HG03565 (cell line): ENCODE results near the gene CEP120.
"Not testable (repeated sequence)": the region's sequence is repeated elsewhere in the genome, so short reads cannot be mapped to it uniquely, and the experiment has no call there.

ENCODE experiments used
- ATAC-seq: cut with Tn5 transposase; IDR thresholded peaks from one replicate; pipeline ENCODE4 v1.9.1; 2021; ENCODE audit warnings: mild to moderate bottlenecking, moderate library complexity; ENCODE audit not compliant: unreplicated experiment

CEP120 gene

DNA sequence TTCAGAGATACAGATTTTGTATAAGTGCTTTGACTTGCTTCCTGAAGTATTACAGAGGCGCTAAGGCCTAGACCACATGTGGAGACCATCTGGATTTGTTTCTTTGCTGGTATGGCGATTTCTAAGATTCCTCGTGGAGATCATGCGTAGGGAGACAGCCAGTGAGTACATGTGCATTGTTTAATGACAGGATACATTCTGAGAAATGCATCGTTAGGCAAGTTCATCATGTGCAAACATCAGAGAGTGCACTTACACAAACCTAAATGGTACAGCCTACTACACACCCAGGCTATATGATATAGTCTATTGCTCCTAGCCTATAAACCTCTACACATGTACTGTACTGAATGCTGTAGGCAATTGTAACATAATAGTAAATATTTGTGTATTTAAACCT is 16.5 kb upstream of the CEP120 start:
- no peak for ATAC-seq

DNA sequence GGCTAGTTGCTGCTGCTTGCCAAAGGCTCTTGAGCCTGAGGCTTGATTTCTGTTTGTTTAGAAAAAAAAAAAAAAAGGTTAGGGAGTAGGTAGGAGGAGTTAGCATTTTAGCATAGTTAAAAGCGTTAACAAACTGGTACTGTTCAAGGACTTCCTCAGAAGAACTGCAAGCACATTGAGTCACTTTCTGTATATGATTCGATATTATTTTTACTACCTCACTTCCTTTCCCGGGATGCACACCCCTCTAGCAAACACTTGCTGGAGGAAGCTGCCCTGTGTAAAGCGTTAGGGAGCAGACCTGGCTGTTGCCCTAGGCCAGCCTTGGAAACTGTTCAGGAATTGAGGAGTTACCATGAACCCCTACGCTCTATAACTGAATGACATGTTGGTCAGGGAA is 15.7 kb upstream of the CEP120 start:
- ATAC-seq, result peak; percentile 60

GRCh38 chr5:123438244-123438643 is 15.0 kb upstream of the CEP120 start:
- ATAC-seq, result peak; percentile 57

DNA sequence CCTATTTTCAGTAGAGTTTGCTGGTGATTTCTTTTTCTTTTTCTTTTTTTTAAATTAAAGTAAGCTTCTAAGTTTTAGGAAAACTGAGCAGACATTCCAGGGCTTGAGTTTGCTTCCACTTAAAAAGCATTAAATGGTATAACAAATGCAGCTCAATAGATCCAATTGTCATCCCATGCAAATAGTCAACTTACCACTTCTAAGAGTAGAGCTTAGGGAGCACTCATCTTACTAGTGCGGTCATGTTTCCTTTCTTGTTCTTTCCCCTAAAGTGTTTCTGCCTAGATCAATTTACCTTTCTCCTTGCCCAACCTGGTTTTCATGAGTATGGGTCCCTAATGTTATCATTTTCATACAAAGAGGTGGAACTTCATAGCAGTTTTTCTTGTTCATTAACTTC is 13.0 kb upstream of the CEP120 start:
- no peak for ATAC-seq

- ATAC-seq, result no peak
These were observed 11.6 kb upstream of the CEP120 start for GRCh38 chr5:123434796-123435195.

DNA sequence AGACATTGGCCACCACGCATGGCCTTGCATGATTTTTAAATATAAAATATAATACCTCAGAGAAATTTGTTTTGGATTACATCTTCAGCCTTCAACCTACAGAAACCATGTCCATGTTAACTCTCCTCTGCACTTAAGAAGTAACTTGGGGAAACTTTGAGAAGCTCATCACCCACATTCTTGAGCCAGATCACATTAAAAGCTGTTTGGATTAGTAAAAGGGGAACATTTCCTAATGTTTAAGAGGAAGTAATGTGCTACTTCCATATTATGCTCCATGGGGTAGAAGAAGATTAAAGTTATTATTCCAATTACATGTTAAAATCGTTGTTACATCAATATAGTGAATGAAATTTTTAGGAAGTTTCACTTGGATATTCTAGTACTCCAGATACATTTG is 10.4 kb upstream of the CEP120 start:
- no peak for ATAC-seq

GRCh38 chr5:123430441-123430840 is 7.2 kb upstream of the CEP120 start:
- ATAC-seq, result not testable (repeated sequence)

DNA sequence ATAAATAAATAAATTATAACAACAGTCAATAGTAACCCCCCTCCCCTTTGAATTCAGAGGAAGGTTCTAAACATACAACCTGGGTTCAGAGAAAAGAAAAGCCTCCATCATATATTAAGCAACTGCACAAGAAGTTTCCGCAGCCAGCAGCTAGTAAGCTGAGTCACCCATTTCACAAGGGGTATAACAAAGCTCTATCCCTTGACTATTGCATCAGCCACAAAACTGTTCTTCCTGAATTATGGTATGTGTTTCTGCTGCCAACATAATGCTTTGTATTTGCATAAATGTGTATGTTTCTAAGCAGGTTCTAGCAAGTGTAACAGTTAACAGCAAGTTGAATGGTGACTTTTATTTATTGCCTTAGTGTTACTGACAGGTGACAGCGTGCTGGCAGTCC is 6.8 kb upstream of the CEP120 start:
- ATAC-seq, result no peak

DNA sequence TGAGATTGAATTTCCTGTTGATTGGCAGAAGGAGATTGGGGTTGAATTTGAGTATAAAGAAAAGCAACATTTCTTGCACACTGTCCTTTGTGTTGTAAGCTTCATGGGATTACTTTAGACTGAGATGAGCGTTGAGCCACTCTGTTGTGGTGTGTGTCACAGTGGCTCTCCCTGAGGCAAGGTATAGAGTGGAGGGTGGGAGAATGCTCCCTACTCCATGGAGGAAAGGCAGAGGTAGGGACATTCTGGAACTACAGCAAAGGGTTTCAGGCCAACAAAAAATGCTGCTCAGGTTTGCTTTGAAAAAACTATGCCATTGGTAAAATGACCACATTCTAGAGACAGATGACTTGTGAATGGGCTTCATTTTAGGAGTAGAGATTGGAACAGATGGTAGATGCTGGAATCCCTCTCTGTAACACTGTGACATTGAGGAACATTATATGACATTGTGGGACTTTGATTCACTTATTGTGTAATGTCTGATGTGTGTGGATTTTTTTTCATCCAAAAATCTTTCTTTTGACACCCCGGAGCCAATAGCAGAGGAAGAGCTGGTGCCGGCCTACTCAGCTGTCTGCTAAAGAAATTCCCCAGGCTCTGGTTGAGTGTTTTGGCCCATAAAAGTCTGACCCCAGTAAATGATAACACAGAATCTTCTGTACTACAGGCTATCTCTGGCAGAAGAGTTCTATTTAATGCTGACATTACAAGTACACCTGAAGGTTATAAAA is 6.2 kb upstream of the CEP120 start:
- ATAC-seq, result no peak

- ATAC-seq, result no peak
These were observed 5.5 kb upstream of the CEP120 start for GRCh38 chr5:123428521-123429220.

DNA sequence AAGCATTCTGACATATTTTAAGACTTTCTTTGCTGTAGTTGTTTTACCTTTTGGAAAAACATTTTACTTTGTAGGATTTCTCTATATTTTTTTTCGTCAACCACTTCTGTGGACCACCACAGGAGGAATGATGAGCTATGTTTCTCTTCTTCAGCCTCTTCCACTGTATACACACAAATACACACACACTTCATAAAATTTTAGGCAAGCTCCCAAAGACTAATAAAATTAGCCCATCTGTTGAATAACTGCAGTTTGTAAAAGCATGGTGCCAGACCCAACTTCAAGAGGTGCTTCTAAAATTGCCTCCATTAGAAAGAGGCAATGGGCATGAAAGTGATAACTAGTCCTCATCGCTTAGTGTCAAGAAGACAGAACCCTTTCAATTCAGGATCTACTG is 4.1 kb upstream of the CEP120 start:
- ATAC-seq, result no peak

DNA sequence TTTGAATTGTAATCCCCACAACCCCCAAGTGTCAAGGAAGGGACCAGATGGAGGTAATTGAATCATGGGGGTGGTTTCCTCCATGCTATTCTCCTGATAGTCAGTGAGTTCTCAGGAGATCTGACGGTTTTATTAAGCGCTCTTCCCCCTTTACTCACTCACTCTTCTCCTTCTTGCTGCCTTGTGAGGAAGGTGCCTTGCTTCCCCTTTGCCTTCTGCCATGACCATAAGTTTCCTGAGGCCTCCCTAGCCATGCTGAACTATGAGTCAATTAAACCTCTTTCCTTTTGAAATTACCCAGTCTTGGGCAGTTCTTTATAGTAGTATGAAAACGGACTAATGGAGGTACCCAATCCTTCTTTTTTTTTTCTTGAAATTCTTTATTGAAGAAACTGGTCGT is 2.2 kb upstream of the CEP120 start:
- ATAC-seq, result no peak

DNA sequence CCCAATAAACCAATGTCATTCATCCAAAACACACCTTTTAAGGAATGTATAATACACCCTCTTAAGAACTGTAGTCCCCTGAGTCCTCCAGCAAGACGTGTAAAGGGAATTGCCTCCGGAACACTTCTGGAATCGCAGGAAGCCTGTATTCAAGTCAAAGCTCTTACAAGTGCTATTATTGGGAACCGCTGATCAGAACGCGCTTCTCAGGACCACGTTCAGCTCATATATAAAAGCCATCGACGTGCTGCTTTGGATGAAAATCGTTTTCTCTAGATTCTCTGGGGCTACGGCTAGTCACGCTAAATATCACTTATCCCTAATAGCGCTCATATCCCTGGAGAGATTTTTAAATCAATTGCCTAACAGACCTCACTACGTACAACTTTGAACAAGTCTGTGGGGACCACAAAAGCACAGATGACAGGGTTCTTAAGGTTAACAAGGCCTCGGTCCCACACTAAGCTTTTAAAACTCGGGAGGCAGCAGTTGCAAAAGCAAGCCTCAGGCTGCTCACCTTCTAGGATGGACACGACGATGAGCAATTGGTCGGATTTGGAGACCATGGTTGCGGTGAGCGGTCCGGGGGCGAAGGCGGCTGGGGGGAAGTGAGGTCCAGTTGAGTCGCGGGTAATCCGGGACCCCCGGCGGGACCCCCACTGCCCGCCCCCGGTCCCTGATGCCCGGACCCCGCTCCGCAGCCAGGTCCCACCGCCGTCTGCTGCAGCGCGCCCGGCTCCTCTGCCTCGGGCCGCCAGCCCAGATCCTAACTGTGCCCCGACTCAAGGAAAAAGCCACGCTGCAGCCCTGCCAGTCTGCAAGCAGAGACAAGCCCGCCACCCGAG is 548 bp downstream of the CEP120 start:
- no peak for ATAC-seq

DNA sequence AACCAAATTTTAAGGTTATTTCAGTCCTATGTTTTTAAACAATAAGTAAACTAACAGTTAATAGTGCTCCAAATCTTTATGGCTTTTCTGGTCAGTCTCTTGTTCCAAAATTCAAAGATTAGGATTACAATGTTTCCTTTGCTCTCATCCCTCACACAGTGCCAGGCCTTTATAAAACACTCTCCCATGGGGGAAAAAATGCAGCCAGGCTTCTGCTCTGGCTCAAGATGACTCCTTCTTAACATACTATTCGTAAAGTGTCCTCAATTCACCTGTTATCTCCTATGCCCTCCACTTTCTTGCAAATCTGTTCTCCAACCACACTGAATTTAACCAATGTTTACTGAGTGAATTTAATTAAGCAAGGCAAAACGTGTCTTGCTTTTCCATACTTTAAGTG is 1.4 kb downstream of the CEP120 start:
- ATAC-seq, result no peak

GRCh38 chr5:123414974-123415373 is 8.2 kb downstream of the CEP120 start:
- no peak for ATAC-seq

DNA sequence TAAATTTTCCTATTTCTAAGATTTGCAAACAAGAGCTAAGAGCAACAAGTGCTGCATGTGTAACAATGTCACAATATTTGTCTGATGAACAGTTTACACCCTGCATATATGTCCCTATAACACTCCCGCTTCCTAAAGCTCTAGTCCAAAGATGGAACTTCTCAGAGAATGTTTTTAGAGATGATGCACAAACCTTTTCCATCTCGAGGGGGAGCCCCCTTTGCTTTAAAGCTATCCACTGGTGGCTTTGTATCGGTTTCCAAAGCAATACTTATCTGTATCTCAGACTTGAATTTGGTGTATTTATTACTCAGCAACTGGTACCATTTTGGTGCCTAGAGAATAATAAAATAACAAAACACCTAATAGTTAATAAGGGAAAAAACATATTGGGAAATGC is 11.0 kb downstream of the CEP120 start:
- ATAC-seq, result no peak

GRCh38 chr5:123401999-123402398 is 21.2 kb downstream of the CEP120 start:
- ATAC-seq, result not testable (repeated sequence)

GRCh38 chr5:123401320-123401719 is 21.9 kb downstream of the CEP120 start:
- ATAC-seq, result no peak

DNA sequence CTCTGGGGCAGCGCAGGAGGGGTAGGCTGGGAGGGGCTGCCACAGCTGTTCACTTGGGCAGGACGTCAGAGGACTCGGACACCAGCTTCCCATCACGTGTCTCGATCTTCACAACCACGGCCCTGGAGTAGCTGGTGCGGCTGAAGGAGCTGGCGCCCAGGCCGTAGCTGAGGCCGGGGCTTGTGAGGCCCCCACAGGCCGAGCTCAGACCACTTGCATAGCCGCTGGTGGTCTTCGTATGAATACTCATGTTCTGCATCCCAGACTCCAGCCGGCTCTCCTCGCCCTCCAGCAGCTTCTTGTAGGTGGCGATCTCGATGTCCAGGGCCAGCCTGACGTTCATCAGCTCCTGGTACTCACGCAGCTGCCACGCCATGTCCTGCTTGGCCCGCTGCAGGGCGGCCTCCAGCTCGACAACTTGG is 22.3 kb downstream of the CEP120 start:
- not testable (repeated sequence) for ATAC-seq

- ATAC-seq, result no peak
These were observed 25.0 kb downstream of the CEP120 start for GRCh38 chr5:123398058-123398733.

DNA sequence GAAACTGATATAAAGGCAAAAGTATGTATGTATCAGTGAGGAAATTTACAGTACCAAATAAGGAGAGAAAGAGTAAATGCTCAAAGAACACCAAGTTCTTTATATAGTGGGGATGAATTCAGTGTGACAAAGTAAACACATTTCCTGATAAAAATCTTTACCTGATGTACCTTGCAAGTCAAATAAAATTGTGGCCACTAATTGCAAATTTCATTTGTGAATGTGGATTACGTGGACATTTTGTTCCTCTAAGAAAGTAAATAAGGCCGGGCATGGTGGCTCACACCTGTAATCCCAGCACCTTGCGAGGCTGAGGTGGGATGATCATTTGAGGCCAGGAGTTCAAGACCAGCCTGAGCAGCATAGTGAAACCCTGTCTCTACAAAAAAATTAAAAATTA is 25.7 kb downstream of the CEP120 start:
- no peak for ATAC-seq
